Neutrophil (primary cell): Measurements from ENCODE around the gene CCDC85A.

ENCODE experiments used
- H3K27ac ChIP-seq: fragments of 200-600 bp; sonication (generic); 2 replicates; pipeline ENCODE4 v1.5.1; 2016; ENCODE audit warnings: mild to moderate bottlenecking, moderate library complexity
- H3K27me3 ChIP-seq: fragments of 200-600 bp; sonication (generic); 2 replicates; pipeline ENCODE4 v1.6.0; 2016; ENCODE audit warnings: mild to moderate bottlenecking
- H3K36me3 ChIP-seq: fragments of 200-600 bp; sonication (generic); 2 replicates; pipeline ENCODE4 v1.5.1; 2017
- H3K4me1 ChIP-seq, 2 experiments: fragments of 200-600 bp in 1 of 2; sonication (generic) in 1 of 2; 1 replicate in 1 of 2; 2 replicates in 1 of 2; pipeline versions ENCODE4 v1.5.1 to v1.6.1; 2013 to 2016; ENCODE audit warnings: low read depth in 1 of 2, low read length in 1 of 2, mild to moderate bottlenecking in 1 of 2, moderate library complexity in 1 of 2; ENCODE audit not compliant: control insufficient read depth in 1 of 2, insufficient read depth in 1 of 2
- H3K4me3 ChIP-seq, 2 experiments: fragments of 200-600 bp in 1 of 2; sonication (generic) in 1 of 2; 1 replicate in 1 of 2; 2 replicates in 1 of 2; pipeline ENCODE4 v1.5.1; 2013 to 2016; ENCODE audit warnings: low read depth in 1 of 2, low read length in 1 of 2, mild to moderate bottlenecking in 1 of 2, moderate library complexity in 1 of 2
- H3K9me3 ChIP-seq: fragments of 200-600 bp; sonication (generic); 2 replicates; pipeline ENCODE4 v1.5.1; 2016
- CTCF ChIP-seq: fragments of 200-600 bp; sonication (generic); IDR thresholded peaks from 2 replicates; pipeline ENCODE4 v1.5.1; 2016; ENCODE audit warnings: antibody characterized with exemption

The CCDC85A gene

GRCh38 chr2:56215911-56216310 is 32.1 kb downstream of the CCDC85A start:
- Histone ChIP-seq H3K27ac (no peak overlapping the region), H3K4me1 (no peaks in the 10 kb centered on the region), H3K4me3 (no peak overlapping the region), H3K9me3 (no peaks in the 10 kb centered on the region), H3K27me3 (no peaks in the 10 kb centered on the region), H3K36me3 (no peaks in the 10 kb centered on the region)
- TF ChIP-seq CTCF = no peak

- H3K27me3 ChIP-seq = no peaks in the 10 kb centered on the region
- H3K36me3 ChIP-seq = no peaks in the 10 kb centered on the region
- H3K4me3 ChIP-seq = no peak overlapping the region
- no peaks in the 10 kb centered on the region for H3K4me1 ChIP-seq
- no peak overlapping the region for H3K27ac ChIP-seq
- no peak for TF ChIP-seq CTCF
- H3K9me3 ChIP-seq = no peaks in the 10 kb centered on the region
These were observed 33.3 kb downstream of the CCDC85A start for GRCh38 chr2:56217106-56217505.

- TF ChIP-seq CTCF = no peak
- Histone ChIP-seq H3K4me1 (no peaks in the 10 kb centered on the region), H3K36me3 (no peaks in the 10 kb centered on the region), H3K4me3 (no peak overlapping the region), H3K27me3 (no peaks in the 10 kb centered on the region), H3K9me3 (no peaks in the 10 kb centered on the region), H3K27ac (no peak overlapping the region)
These were observed 38.7 kb downstream of the CCDC85A start for GRCh38 chr2:56222481-56222880.

GRCh38 chr2:56224316-56224715 is 40.5 kb downstream of the CCDC85A start:
- Histone ChIP-seq H3K9me3 (no peaks in the 10 kb centered on the region), H3K27me3 (no peaks in the 10 kb centered on the region), H3K4me3 (no peak overlapping the region), H3K4me1 (no peaks in the 10 kb centered on the region), H3K27ac (no peak overlapping the region), H3K36me3 (no peaks in the 10 kb centered on the region)
- TF ChIP-seq CTCF = no peak

GRCh38 chr2:56227811-56228210 is 44.0 kb downstream of the CCDC85A start:
- H3K4me3 ChIP-seq = no peak overlapping the region
- no peaks in the 10 kb centered on the region for H3K27me3 ChIP-seq
- no peaks in the 10 kb centered on the region for H3K36me3 ChIP-seq
- no peaks in the 10 kb centered on the region for H3K4me1 ChIP-seq
- no peaks in the 10 kb centered on the region for H3K9me3 ChIP-seq
- TF ChIP-seq CTCF = no peak
- H3K27ac ChIP-seq = no peak overlapping the region

- no peak for TF ChIP-seq CTCF
These were observed 45.7 kb downstream of the CCDC85A start for GRCh38 chr2:56229397-56230060.

More at GRCh38 chr2:56229397-56230060, 45.7 kb downstream of the CCDC85A start:
- no peaks in the 10 kb centered on the region for H3K36me3 ChIP-seq
- no peaks in the 10 kb centered on the region for H3K9me3 ChIP-seq
- no peak overlapping the region for H3K4me3 ChIP-seq
- H3K27ac ChIP-seq = no peak overlapping the region
- H3K4me1 ChIP-seq = no peaks in the 10 kb centered on the region
- no peaks in the 10 kb centered on the region for H3K27me3 ChIP-seq
